ENCODE results near the gene PTPRU. TPM values are rescaled to one million over a fixed set of nuclear protein-coding genes. Genes with fewer than 3 reads are reported as not detected.

PTPRU gene
- total and polyA plus RNA-seq, 2 of the 8 experiments (the other 6 are each of a cell fraction or from before 2014, with no cell fraction given): 33.8 to 41.8 TPM

GRCh38 chr1:29291756-29292155, 55.4 kb downstream of the PTPRU start:
- Histone ChIP-seq H3K27me3 (replicated peaks in 1 of 4; ENCODE audit: control insufficient read depth in 3 of 4, extremely low read depth in 1 of 4, insufficient read depth in 3 of 4, low read length in 3 of 4) (no peaks in the 10 kb centered on the region), H4K8ac (ENCODE audit: extremely low read depth, insufficient read depth, low read length) (no peak overlapping the region), H4K5ac (ENCODE audit: insufficient read length, low read depth, low read length) (no peak overlapping the region), H3K14ac (ENCODE audit: insufficient read length) (no peak overlapping the region), H2BK12ac (ENCODE audit: low read depth, low read length) (no peak overlapping the region), H3K9ac (replicated peaks in 1 of 4; ENCODE audit: extremely low read depth in 1 of 4, low read depth in 3 of 4, low read length in 3 of 4) (no peak overlapping the region), H3K79me1 (ENCODE audit: low read depth, low read length) (no peaks in the 10 kb centered on the region), H3K18ac (ENCODE audit: extremely low read depth, low read length) (no peak overlapping the region), H2BK5ac (ENCODE audit: low read depth, low read length) (no peak overlapping the region), H2BK120ac (replicated peaks; ENCODE audit: low read depth, low read length) (no peak overlapping the region), H3K27ac (ENCODE audit: low read depth, low read length) (no peak overlapping the region), H2AFZ (ENCODE audit: low read length) (no peak overlapping the region), H3K4ac (replicated peaks; ENCODE audit: insufficient read length, low read depth, low read length) (no peak overlapping the region), H4K91ac (replicated peaks; ENCODE audit: insufficient read length, low read length) (no peak overlapping the region), H3K23ac (ENCODE audit: insufficient read length) (no peak overlapping the region), H3K56ac (replicated peaks; ENCODE audit: insufficient read length, low read depth, low read length) (no peak overlapping the region), H3K4me3 (ENCODE audit: extremely low read depth in 1 of 4, insufficient read depth in 2 of 4, low read depth in 3 of 4, low read length in 4 of 4) (no peak overlapping the region), H3K4me2 (ENCODE audit: insufficient read depth in 1 of 2, low read depth in 2 of 2, low read length in 2 of 2) (no peak overlapping the region), H3K79me2 (ENCODE audit: control insufficient read depth in 1 of 2, insufficient read depth in 2 of 2, low read length in 2 of 2) (no peaks in the 10 kb centered on the region), H3K4me1 (replicated peaks in 1 of 4; ENCODE audit: control insufficient read depth in 3 of 4, insufficient read depth in 4 of 4, low read length in 3 of 4) (no peaks in the 10 kb centered on the region), H3K23me2 (ENCODE audit: low read depth, low read length) (no peaks in the 10 kb centered on the region), H4K20me1 (replicated peaks in 1 of 2; ENCODE audit: control insufficient read depth in 1 of 2, insufficient read depth in 2 of 2, low read length in 2 of 2) (no peaks in the 10 kb centered on the region), H3K36me3 (ENCODE audit: control insufficient read depth in 2 of 4, insufficient read depth in 4 of 4, low read length in 3 of 4) (peaks cover 0 to 10% (median 0%) of the 10 kb centered on the region in 4 experiments; a peak in 2 of 8 replicates), H2BK15ac (ENCODE audit: low read length) (no peak overlapping the region), H3K9me3 (ENCODE audit: insufficient read depth in 2 of 2, low read depth in 1 of 2, low read length in 1 of 2) (no peaks in the 10 kb centered on the region), H2BK20ac (ENCODE audit: low read length) (no peak overlapping the region), H2AK5ac (ENCODE audit: low read depth, low read length) (no peak overlapping the region)
- WGBS, 2 experiments (ENCODE audit: extremely low coverage in 1 of 2, insufficient coverage in 1 of 2, insufficient read length in 1 of 2, insufficient replicate concordance in 2 of 2, low coverage in 1 of 2, low lambda C conversion rate in 2 of 2, missing lambda C conversion rate in 1 of 2): 93% methylated on average over 10 of the region's 10 CpGs; no CpG with 5 or more reads in 1 of the 2 experiments
- FAIRE-seq: no peak
- CTCF ChIA-PET (ENCODE audit: partially characterized antibody): interaction anchor here (0.9 to 1.8 kb wide), 3 partner anchors 45 to 412 kb away, joined by 3 to 4 read pairs (median 4); no protein-coding TSS in a partner anchor
- POLR2A ChIA-PET (ENCODE audit: partially characterized antibody): no interaction called here
- DNase-seq (ENCODE audit: low read depth in 1 of 2, low spot score in 2 of 2): no peak
- TF ChIP-seq SIN3A (conservative IDR thresholded peaks at IDR 0.05 in 1 of 2, IDR thresholded peaks at IDR 0.05 in 1 of 2; ENCODE audit: low read depth in 1 of 2, low read length in 2 of 2): no peak
- no peak for TF ChIP-seq SAP30 (IDR thresholded peaks at IDR 0.05; ENCODE audit: insufficient read depth, insufficient replicate concordance, low read length)
- TF ChIP-seq SUZ12 (IDR thresholded peaks at IDR 0.05; ENCODE audit: low read length): no peak
- TF ChIP-seq BCL11A (IDR thresholded peaks at IDR 0.05; ENCODE audit: low read depth in 2 of 2, low read length in 2 of 2): no peak
- no peak for TF ChIP-seq HDAC2 (IDR thresholded peaks at IDR 0.05; ENCODE audit: borderline replicate concordance in 1 of 2, low read depth in 2 of 2, low read length in 2 of 2)
- TF ChIP-seq, protein P1, sequence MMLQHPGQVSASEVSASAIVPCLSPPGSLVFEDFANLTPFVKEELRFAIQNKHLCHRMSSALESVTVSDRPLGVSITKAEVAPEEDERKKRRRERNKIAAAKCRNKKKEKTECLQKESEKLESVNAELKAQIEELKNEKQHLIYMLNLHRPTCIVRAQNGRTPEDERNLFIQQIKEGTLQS (IDR thresholded peaks at IDR 0.05; ENCODE audit: insufficient read depth, low read depth, low read length): no peak
- no peak for TF ChIP-seq FOSL1 (IDR thresholded peaks at IDR 0.05; ENCODE audit: insufficient read depth, low read depth, low read length)
- TF ChIP-seq NANOG (IDR thresholded peaks at IDR 0.05; ENCODE audit: insufficient read depth, low read depth, low read length, poor library complexity, severe bottlenecking): no peak
- no peak for TF ChIP-seq RXRA (IDR thresholded peaks at IDR 0.05; ENCODE audit: insufficient read depth, low read depth, low read length)
- TF ChIP-seq RNF2 (IDR thresholded peaks at IDR 0.05; ENCODE audit: borderline replicate concordance, low read depth, low read length, missing control alignments, poor library complexity, severe bottlenecking): no peak
- TF ChIP-seq EGR1 (IDR thresholded peaks at IDR 0.05; ENCODE audit: borderline replicate concordance, low read depth, low read length): no peak
- no peak for TF ChIP-seq SIRT6 (IDR thresholded peaks at IDR 0.05; ENCODE audit: low read length)

All from H1 (cell line).